ENCODE measurements around the gene APOO.
A peak's percentile ranks its signal among the peaks of the same experiment; 100 is the strongest.

APOO gene

DNA sequence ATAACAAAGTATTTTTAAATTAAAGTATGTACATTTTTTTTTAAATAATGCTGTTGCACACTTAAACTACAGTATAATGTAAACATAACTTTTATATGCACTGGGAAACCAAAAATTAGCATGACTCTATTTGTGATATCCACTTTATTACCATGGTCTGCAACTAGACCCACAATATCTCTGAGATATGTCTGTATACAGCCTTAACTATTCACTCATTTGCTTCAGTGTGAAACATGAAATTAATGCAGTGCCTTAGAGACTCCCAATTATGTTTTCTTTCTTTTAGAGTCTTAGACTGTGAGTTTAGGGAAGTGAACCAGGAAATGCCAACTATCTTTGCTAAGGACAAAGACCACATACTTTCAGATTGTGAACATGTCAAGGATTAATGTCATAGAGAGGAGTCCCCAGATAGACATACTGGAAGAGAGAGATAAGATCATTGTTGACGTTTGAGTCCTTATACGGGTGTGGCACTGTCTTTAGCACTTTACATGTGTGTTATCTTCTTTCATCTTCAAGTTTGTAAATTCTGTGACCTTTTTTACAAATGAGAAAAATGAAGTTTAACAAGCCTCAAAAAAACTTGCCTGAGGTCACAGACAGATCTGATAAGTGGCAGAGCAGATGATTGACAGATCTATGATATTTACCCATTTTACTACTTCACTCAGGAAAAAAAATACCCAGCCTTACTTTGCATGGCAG, 23.3 kb upstream of the APOO start:
- Histone ChIP-seq H3K9me3 (ENCODE audit: low read length) (no peaks in the 10 kb centered on the region), H2AFZ (ENCODE audit: low read depth, low read length) (no peak overlapping the region), H3K36me3 (ENCODE audit: insufficient read depth, low read length) (no peaks in the 10 kb centered on the region), H3K4me1 (ENCODE audit: insufficient read depth, low read length) (no peaks in the 10 kb centered on the region), H3K4me3 (ENCODE audit: low read length) (no peak overlapping the region), H3K27me3 (ENCODE audit: insufficient read depth, low read length) (peaks cover 3% of the 10 kb centered on the region)

DNA sequence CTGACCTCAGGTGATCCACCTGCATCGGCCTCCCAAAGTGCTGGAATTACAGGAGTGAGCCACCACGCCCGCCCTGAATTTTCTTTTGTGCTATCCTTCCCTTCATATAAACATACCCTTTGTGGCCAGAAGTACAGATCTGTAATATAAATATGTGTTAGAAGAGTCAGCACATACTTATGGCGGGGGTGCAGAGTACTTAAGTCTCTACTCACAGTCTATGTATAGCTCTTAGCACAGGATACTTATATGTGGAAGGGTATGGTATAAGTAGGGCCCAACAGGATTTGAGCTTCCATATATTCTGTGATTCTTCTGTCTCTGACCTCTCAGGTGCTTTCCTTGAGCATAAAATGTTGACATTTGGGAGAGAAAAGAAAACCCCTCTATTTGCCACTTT, 18.3 kb upstream of the APOO start:
- no peaks in the 10 kb centered on the region for H3K9me3 ChIP-seq (ENCODE audit: low read length)
- H3K27me3 ChIP-seq (ENCODE audit: insufficient read depth, low read length) = peaks cover under 1% of the 10 kb centered on the region
- no peak overlapping the region for H3K4me3 ChIP-seq (ENCODE audit: low read length)
- H3K36me3 ChIP-seq (ENCODE audit: insufficient read depth, low read length) = no peaks in the 10 kb centered on the region
- H3K4me1 ChIP-seq (ENCODE audit: insufficient read depth, low read length) = no peaks in the 10 kb centered on the region
- no peak overlapping the region for H2AFZ ChIP-seq (ENCODE audit: low read depth, low read length)

DNA sequence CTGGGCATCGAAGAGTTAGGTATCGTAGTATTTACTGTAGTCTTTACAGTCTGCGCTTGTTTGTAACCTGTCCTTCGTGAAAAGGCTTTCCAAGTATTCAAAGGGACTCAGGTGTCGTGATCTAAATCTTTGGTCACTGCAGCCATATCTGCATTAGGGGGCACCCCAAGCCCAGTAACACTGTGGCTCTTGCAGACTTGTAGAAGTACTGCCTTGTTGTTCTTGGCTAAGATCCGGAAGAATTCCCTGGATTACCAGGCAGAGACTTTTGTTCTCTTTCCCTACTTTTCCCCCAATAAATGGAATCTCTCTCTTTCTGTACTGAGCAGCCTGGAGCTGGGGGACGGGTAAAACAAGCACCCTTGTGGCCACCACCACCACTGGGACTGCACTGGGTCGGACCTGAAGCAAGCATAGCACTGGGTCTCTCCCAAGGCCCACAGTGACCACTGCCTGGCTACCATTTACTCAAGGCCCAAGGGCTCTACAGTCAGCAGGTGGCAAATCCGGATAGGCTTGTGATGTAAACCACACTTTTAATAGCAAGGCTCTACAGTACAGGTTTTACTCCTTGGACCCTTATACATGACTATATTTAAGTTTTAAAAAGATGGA, 12.1 kb upstream of the APOO start:
- Histone ChIP-seq H3K36me3 (ENCODE audit: insufficient read depth, low read length) (no peaks in the 10 kb centered on the region), H3K27me3 (ENCODE audit: insufficient read depth, low read length) (no peaks in the 10 kb centered on the region), H3K4me1 (ENCODE audit: insufficient read depth, low read length) (no peaks in the 10 kb centered on the region), H3K4me3 (ENCODE audit: low read length) (no peak overlapping the region), H2AFZ (ENCODE audit: low read depth, low read length) (no peak overlapping the region), H3K9me3 (ENCODE audit: low read length) (no peaks in the 10 kb centered on the region)

DNA sequence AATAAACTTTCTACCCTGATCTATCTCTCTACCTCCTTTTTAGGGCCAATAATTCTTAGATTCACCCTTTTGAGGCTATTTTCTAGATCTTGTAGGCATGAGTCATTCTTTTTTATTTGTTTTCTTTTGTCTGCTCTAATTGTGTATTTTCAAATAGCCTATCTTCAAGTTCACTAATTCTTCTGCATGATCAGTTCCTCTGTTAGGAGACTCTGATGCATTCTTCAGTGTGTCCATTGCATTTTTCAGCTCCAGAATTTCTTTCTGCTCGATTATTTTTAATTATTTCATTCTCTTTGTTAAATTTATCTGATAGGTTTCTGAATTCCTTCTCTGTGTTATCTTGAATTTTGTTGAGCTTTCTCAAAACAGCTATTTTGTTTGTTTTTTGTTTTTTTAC, 11.4 kb upstream of the APOO start:
- Histone ChIP-seq H3K36me3 (ENCODE audit: insufficient read depth, low read length) (no peaks in the 10 kb centered on the region), H3K27me3 (ENCODE audit: insufficient read depth, low read length) (no peaks in the 10 kb centered on the region), H3K9me3 (ENCODE audit: low read length) (no peaks in the 10 kb centered on the region), H3K4me3 (ENCODE audit: low read length) (no peak overlapping the region), H3K4me1 (ENCODE audit: insufficient read depth, low read length) (no peaks in the 10 kb centered on the region), H2AFZ (ENCODE audit: low read depth, low read length) (no peak overlapping the region)

DNA sequence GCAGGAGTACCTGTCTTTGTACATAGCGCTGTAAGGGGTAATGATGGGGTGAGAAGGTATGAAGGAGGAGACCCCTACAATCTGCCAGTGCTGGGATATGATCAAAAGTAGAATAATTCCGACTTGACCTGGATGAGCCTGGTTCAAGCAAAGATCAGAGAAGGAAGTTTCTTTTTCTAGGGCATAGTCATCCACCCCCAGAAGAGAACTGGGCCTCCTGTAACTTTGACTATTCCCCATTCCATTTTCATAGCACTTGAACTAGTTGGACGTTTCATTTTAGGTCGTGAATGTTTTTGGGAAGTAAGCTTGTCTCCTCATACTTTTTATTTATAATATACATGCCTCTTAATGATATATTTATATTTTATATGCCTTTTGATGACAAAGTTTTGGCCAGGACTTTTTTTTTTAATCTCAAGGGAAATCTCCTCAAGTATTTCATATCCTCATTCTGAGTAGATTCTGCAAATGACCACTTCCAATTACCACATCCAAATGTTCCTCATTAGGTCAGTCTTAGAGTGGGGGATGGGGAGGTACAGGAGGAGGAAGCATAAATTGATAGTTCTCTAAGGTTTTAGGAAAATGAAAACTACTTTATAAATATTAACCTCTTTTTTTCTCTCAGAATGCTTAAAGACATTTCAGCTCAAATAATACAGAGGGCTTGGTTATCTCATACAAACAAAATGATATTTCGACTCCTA, 3.5 kb upstream of the APOO start:
- Histone ChIP-seq H3K4me3 (ENCODE audit: low read length) (no peak overlapping the region), H2AFZ (ENCODE audit: low read depth, low read length) (no peak overlapping the region), H3K9me3 (ENCODE audit: low read length) (no peaks in the 10 kb centered on the region), H3K27me3 (ENCODE audit: insufficient read depth, low read length) (no peaks in the 10 kb centered on the region), H3K4me1 (ENCODE audit: insufficient read depth, low read length) (no peaks in the 10 kb centered on the region), H3K36me3 (ENCODE audit: insufficient read depth, low read length) (no peaks in the 10 kb centered on the region)

DNA sequence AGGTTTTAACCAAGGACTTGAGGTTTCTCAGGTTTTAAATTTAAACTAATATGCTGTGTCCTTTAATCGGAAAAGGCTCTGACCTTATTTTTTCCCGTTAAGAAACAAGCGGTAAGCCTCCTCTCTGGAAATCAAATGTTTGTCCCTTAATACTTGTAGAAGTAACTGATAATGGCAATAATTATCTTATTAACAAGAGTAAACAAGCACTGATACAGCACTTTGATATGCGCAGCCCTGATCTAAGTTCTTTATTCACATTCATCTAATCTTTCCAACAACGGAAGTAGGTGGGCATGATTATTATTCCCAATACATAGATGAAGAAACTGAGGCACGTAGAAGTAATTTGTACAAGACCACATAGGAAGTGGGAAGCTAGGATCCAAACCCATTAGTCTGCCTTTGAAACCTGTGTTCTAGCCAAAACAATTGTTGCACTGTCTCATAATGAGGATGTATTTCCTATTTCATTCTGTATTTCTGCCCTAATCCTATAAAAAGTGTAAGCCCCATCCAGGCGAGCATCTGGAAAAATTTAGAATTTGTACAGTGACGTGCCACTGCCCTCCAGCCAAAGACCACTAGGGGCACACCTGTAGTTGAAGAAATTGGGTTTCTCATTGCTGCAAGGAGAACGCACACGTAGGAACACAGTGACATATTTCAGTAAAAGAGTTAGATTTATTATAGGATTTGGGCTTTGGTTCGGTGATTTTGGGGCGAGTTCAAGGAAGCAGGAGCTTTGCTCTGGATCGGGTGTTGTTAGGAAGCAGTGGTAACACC, 674 bp upstream of the APOO start:
- Histone ChIP-seq H3K4me1 (ENCODE audit: insufficient read depth, low read length) (no peaks in the 10 kb centered on the region), H3K36me3 (ENCODE audit: insufficient read depth, low read length) (no peaks in the 10 kb centered on the region), H3K4me3 (ENCODE audit: low read length) (peak overlapping the region; percentile 54), H3K27me3 (ENCODE audit: insufficient read depth, low read length) (no peaks in the 10 kb centered on the region), H2AFZ (ENCODE audit: low read depth, low read length) (peak overlapping the region; percentile 92), H3K9me3 (ENCODE audit: low read length) (no peaks in the 10 kb centered on the region)

DNA sequence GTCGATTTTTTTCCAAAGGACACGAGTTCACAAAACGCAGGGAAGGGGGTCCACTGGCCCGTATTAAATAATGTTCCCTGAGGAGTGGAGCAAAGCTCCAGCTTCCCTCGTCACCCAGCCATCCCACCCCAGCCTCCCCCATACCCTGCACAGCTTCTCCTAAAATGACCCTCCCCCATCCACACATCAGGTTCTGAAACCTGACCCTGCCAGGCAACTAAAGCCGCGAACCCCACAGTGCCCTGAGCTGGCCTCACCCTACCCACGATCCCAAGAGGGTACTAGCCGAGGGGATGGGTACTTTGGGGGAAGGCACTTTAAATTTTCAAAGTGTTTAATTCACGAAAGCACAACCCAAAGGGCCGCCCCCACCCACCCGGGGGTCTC, 634 bp downstream of the APOO start:
- peak overlapping the region; percentile 54 for H3K4me3 ChIP-seq (ENCODE audit: low read length)
- peaks cover 2% of the 10 kb centered on the region for H3K4me1 ChIP-seq (ENCODE audit: insufficient read depth, low read length)
- peak overlapping the region; percentile 41 for H2AFZ ChIP-seq (ENCODE audit: low read depth, low read length)
- no peaks in the 10 kb centered on the region for H3K9me3 ChIP-seq (ENCODE audit: low read length)
- H3K27me3 ChIP-seq (ENCODE audit: insufficient read depth, low read length) = no peaks in the 10 kb centered on the region
- no peaks in the 10 kb centered on the region for H3K36me3 ChIP-seq (ENCODE audit: insufficient read depth, low read length)

DNA sequence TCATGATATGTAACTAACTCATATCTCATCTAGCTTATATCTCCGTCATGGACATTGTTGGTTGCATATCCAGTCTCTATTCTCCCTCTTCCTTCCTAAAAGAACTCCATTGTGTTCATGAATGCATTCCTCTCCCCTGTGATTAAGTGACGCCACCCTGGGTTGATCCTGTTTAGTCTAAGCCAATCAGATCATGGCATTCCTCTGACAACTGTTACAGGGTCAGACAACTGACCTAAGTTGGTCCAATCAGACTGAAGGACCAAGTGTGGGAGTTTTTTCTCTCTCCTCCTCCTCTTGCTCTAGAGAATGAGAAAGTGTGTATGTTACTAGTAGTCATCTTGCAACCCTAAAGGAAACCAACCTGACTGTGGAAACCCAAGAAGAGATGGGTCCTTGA, 3.6 kb downstream of the APOO start:
- Histone ChIP-seq H3K27me3 (ENCODE audit: insufficient read depth, low read length) (no peaks in the 10 kb centered on the region), H3K9me3 (ENCODE audit: low read length) (no peaks in the 10 kb centered on the region), H3K4me3 (ENCODE audit: low read length) (no peak overlapping the region), H3K4me1 (ENCODE audit: insufficient read depth, low read length) (peaks cover 8% of the 10 kb centered on the region), H3K36me3 (ENCODE audit: insufficient read depth, low read length) (no peaks in the 10 kb centered on the region), H2AFZ (ENCODE audit: low read depth, low read length) (no peak overlapping the region)

DNA sequence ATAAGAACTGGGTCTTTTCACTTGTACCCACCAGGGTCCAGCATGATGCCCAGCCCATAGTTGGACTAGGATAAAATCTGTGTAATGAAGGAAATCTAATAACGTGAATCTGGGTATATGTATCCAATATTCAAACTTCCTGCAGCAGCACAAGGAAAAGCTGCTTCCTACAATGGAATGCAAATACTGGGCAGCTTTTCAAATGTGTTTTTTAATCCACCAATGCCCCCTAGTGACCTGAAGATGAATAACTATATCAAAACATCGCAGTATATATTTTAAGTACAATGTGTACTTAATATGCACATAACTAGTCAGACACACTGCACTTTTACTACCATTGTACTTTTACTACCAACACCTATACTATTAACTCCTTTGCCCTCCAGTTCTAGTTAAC, 5.3 kb downstream of the APOO start:
- no peaks in the 10 kb centered on the region for H3K27me3 ChIP-seq (ENCODE audit: insufficient read depth, low read length)
- H3K9me3 ChIP-seq (ENCODE audit: low read length) = no peaks in the 10 kb centered on the region
- H2AFZ ChIP-seq (ENCODE audit: low read depth, low read length) = no peak overlapping the region
- peaks cover 13% of the 10 kb centered on the region for H3K4me1 ChIP-seq (ENCODE audit: insufficient read depth, low read length)
- H3K4me3 ChIP-seq (ENCODE audit: low read length) = no peak overlapping the region
- no peaks in the 10 kb centered on the region for H3K36me3 ChIP-seq (ENCODE audit: insufficient read depth, low read length)

DNA sequence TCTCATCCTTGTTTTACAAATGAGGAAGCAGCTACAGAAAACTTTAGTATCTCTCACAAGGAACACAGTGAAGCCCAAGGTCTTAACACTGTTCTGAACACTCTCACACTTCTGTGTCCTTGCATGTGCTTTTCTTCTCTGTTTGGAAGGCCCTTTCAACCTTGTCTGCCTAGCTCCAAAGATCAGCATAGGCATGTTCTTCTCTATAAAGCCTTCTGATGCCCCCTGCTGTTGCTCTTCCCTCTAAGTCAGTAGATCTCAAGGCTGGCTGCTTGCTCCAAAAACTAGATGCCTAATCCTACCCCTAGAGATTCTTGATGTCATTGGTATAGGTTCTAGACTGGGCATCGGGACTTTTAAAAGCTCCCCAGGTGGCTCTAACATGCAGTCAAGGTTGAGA, 5.9 kb downstream of the APOO start:
- Histone ChIP-seq H3K27me3 (ENCODE audit: insufficient read depth, low read length) (no peaks in the 10 kb centered on the region), H3K4me3 (ENCODE audit: low read length) (no peak overlapping the region), H3K36me3 (ENCODE audit: insufficient read depth, low read length) (no peaks in the 10 kb centered on the region), H3K4me1 (ENCODE audit: insufficient read depth, low read length) (peaks cover 13% of the 10 kb centered on the region), H2AFZ (ENCODE audit: low read depth, low read length) (no peak overlapping the region), H3K9me3 (ENCODE audit: low read length) (no peaks in the 10 kb centered on the region)

DNA sequence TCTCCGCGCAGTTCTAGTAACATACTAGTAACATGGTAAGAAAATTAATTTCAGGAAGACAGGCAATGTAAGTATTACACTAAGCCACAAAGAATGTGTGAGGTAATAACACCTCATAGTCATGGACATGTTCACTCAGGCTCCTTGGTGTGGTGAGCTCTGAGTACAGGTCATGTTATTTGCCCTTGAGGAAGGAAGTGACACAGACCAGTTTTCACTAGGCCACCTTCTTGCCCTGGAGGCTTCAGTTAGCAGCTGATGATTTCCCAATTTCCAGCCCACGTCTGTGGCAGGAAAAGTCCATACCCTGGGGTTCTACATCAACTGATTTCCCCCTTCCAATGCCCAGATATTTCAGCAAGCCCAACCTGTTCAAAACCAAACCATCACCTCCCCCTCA, 6.7 kb downstream of the APOO start:
- H3K9me3 ChIP-seq (ENCODE audit: low read length) = no peaks in the 10 kb centered on the region
- no peak overlapping the region for H2AFZ ChIP-seq (ENCODE audit: low read depth, low read length)

DNA sequence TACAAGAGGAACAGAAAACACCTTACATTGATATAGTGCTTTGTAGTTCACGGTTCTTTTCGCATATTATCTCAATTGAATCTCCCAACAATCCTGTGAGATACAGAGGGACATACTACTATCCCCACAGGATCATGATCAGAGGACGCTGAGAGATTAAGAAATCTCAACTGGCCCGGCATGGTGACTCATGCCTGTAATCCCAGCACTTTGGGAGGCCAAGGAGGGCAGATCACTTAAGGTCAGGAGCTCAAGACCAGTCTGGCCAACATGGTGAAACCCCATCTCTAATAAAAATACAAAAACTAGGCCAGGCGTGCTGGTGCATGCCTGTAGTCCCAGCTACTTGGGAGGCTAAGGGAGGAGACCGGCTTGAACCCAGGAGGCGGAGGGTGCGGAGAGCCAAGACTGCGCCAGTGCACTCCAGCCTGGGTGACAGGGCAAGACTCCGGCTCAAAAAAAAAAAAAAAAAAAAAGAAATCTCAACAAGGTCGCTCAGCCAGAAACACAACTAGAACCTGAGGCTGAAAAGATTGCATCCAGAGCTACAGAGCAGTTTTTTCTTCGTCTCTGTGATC, 7.4 kb downstream of the APOO start:
- H3K4me1 ChIP-seq (ENCODE audit: insufficient read depth, low read length) = peaks cover 13% of the 10 kb centered on the region
- H2AFZ ChIP-seq (ENCODE audit: low read depth, low read length) = no peak overlapping the region
- H3K4me3 ChIP-seq (ENCODE audit: low read length) = no peak overlapping the region
- H3K36me3 ChIP-seq (ENCODE audit: insufficient read depth, low read length) = no peaks in the 10 kb centered on the region
- H3K9me3 ChIP-seq (ENCODE audit: low read length) = no peaks in the 10 kb centered on the region
- no peaks in the 10 kb centered on the region for H3K27me3 ChIP-seq (ENCODE audit: insufficient read depth, low read length)

More for the DNA sequence above, 6.7 kb downstream of the APOO start:
- Histone ChIP-seq H3K27me3 (ENCODE audit: insufficient read depth, low read length) (no peaks in the 10 kb centered on the region), H3K36me3 (ENCODE audit: insufficient read depth, low read length) (no peaks in the 10 kb centered on the region), H3K4me3 (ENCODE audit: low read length) (no peak overlapping the region), H3K4me1 (ENCODE audit: insufficient read depth, low read length) (peaks cover 13% of the 10 kb centered on the region)

Data from neuron (in vitro differentiated cells).